Stimulated activated CD8-positive, alpha-beta memory T cell treated with anti-CD3 and anti-CD28 coated beads, Interleukin-7, amount 100 ng/mL, for 4 hours (primary cell): Measurements from ENCODE around the gene SLC16A7.

ENCODE experiments used
- DNase-seq, 2 donors: peaks; one replicate each; pipeline ENCODE4 v3.0.0-alpha.2; 2020; ENCODE audit warnings: low read depth in 2 of 2

The SLC16A7 gene

GRCh38 chr12:59624732-59625460, 29.1 kb downstream of the SLC16A7 start:
- DNase-seq = no peak

DNA sequence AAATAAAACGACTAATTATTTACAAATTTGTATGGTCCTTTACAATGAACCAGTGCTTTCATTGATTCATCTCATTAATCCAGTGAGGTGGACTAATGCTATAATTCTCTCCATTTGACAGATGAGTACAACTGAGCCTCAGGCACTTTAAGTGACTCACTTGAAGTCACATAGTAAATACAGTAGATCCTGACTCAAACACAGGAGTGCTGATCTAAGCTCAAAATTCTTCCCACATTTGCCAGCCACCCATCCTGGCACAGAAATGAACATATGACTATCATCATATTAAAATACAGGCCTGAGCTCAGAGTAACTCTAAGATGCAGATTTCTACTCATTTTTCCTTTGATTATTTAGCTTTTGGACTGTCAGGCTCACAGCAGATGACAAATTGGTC, 30.6 kb downstream of the SLC16A7 start:
- DNase-seq = no peak

DNA sequence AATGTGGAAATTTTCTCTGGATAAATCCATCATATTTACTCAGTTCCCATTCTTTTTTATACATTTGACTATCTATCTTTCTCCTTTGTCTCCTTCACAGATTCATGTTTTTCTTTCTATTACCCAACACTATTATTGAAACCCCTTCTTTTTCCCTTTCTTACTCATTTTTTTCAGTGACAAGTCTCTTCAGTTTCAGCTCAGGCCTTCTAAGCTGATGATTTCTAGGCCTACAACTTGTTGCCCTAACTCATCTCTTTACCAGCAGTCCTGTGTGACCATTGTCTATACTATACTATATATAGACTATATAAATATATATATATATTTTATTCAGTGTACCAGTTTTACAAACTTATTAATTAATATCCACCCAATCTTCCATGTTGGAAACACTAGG, 31.8 kb downstream of the SLC16A7 start:
- DNase-seq = no peak

- DNase-seq = no peak
These were observed 34.1 kb downstream of the SLC16A7 start for GRCh38 chr12:59629890-59630289.

- DNase-seq = no peak
These were observed 36.6 kb downstream of the SLC16A7 start for GRCh38 chr12:59632408-59632807.

GRCh38 chr12:59634254-59634653, 38.4 kb downstream of the SLC16A7 start:
- no peak for DNase-seq

- no peak for DNase-seq
These were observed 41.3 kb downstream of the SLC16A7 start for GRCh38 chr12:59636945-59637691.

GRCh38 chr12:59637692-59638070, 41.9 kb downstream of the SLC16A7 start:
- no peak for DNase-seq

DNA sequence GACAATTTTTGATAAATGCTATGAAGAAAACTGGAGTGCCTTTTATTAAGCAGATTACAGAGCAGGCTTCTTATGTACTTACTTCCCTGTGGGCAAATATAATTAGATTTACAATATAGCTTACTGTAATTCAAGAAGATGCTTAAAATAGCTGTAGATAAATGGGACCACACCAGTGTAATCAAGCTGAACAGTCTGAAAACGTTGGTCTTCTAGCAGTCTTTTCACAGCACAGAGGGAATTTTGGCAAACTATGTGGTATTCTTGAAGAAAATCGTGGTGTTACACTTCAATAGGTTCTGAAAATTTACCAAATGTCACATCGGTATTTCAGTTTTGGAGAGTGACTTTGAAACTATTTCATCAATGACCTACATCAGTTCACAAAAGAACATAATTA, 47.7 kb downstream of the SLC16A7 start:
- no peak for DNase-seq

DNA sequence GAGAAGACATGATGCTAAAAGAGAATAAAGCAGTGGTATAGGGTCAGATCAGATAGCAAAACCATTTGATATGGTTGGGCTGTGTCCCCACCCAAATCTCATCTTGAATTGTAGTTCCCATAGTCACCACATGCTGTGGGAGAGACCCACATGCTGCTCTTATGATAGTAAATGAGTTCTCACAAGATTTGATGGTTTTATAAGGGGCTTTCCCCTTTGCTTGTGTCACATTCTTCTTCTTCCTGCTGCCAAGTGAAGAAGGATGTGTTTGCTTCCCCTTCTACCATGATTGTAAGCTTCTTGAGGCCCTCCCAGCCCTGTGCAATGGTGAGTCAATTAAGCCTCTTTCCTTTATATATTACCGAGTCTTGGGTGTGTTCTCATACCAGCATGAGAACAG, 49.4 kb downstream of the SLC16A7 start:
- no peak for DNase-seq

DNA sequence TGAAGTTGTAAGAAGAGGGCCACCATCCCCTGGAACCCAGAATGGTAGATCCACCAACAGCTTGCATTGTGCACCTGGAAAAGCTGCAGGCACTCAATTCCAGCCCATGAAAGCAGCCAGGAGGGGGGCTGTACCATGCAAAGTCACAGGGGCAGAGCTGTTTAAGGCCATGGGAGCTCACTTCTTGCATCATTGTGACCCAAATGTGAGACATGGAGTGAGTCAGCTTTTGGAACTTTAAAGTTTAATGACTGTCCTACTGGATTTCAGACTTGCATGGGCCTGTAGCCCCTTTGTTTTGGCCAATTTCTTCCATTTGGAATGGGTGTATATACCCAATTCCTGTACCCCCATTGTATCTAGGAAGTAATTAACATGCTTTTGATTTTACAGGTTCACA, 50.8 kb downstream of the SLC16A7 start:
- DNase-seq = no peak

DNA sequence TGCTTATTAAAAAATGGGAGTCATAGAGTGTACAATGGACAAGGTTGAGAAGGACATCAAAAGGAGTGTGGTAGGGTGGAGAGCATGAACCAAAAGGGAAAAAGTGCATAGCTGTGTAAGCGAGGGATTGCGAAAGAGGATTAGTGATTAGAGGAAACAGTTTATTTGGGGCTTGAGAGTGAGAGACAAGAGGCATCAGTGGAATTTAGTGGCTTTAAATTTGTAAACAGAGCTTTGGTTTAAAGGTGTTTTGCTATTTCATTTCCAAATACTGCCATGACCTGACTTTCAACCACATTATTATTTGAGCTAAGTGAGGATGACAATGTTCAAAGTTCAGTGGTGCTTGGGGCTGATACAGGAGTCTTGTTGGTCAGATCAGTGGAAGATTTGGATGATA, 53.4 kb downstream of the SLC16A7 start:
- DNase-seq = no peak

DNA sequence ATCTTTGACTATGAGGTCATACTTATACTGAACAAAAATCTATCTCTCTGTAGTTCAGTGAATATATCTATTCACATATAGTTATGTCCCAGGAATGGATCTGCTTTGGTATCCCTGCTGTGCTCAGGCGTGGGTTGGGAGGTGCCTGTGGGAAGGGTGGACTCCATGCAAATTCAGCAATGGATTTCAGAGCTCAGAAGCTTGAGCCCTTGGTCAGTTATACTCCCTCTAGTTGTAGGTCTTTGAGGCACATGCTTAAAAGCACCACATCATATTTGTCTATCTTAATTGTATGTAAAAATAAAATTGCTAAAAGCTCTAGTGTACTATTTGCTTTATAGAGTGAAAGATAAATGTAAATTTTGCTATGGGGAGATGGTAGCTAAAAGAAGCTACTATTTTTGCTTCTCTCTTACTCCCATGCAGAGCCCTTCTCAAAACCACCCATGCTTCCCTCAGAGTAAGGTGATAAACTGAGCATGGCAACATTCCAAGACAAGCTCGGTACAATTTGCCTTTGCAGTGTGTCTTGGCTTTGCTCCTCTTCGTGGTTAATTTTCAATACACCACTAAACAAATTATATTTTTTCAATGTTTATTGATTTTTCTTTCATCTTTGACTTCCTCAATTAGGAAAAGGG, 54.9 kb downstream of the SLC16A7 start:
- no peak for DNase-seq

DNA sequence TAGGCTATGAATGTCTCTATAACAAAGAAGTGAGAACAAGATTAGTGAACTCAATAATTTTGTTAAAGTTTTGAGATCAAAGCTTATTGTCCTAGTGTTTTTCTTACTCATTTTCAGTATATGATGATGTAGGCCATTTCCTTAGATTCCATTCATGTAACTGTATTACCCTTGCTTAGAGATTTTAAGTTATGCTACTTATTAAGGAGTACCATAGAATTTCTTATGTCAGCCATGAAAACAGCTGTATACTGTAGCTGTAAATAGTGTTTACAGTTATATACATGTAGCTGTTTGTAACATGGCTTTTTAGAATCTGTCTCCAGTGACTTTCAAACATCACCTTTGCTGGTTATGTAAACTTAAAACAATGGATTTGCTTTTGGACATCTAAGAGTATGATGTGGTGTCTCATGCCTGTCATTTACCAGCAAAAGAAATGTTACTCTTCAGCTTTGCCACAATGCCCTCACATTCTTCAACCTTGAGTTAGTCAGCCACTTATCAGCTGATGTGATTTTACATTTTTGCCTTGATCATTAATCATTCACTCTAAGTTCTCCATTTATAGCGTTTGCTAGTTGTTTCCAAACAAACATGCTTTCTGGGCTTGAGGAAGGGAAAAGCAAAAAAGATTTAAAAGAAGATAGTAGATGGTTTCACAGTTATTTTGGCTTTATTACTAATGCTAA, 55.5 kb downstream of the SLC16A7 start:
- no peak for DNase-seq

GRCh38 chr12:59652130-59652529, 56.3 kb downstream of the SLC16A7 start:
- DNase-seq = no peak

DNA sequence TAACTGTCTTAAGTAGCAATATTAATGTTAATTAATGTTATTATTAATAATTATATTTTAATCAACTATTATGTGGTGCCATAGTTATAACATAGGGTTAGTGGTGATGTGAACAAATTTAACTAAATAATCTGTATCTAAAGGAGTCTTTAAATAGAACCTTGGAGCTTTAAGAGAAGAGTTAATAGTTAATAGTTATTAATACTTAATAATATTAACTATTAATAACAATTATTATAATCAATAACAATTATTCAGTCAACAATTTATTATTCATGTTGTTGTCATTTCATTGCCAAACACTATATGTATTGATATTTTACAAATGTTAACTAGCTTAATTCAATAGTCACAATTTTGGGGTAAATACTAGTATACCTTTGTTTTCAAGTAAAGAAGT, 58.2 kb downstream of the SLC16A7 start:
- no peak for DNase-seq

- DNase-seq = no peak
These were observed 61.4 kb downstream of the SLC16A7 start for GRCh38 chr12:59657266-59657665.

DNA sequence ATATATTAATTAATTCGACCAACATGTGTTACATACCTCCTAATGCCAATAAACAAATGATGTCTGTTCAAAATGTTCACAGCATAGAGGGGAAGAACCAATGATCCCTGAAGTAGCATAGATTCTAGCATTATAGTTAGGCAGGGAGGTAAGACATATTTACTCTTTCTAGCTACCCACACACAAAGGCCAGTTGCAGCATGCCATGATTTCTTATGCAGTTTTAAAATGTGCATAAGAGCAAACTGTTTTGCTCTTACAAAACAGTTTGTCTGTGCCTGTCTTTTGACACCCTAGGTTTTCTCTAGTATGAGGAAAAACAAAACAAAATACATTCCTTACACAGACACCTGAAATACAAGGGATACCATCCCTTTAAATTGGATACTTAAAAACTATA, 61.9 kb downstream of the SLC16A7 start:
- no peak for DNase-seq

- DNase-seq = no peak
These were observed 64.3 kb downstream of the SLC16A7 start for GRCh38 chr12:59660148-59660547.

- DNase-seq = no peak
These were observed 65.2 kb downstream of the SLC16A7 start for GRCh38 chr12:59660921-59661597.

DNA sequence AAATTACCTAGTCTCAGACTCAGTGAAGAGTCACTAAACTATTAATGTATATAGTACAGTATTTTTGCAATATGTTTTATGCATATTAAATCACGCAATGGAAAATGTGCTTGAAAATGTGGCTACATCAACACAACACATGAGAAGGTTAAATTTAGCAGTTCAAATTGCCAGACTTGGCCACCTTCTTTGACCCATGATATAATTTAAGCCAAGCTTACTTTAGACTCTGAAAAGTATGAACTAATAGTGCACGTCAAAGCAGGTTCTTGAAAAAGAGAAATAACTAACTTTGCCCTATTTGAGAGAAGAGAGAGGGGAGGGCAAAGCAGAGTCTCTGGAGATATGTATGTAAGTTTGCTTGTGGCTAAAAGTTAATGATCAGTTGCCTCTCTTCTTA, 68.7 kb downstream of the SLC16A7 start:
- DNase-seq = no peak

GRCh38 chr12:59665701-59666100, 69.9 kb downstream of the SLC16A7 start:
- DNase-seq = no peak
